H9 (cell line): ENCODE data around the gene PDPR. TPM values are rescaled to one million over a fixed set of nuclear protein-coding genes. Genes with fewer than 3 reads are reported as not detected.

Experiments
- DNase-seq: peaks from one replicate; pipeline ENCODE4 v3.0.0-alpha.2; 2017
- H2AFZ ChIP-seq: one replicate; pipeline ENCODE4 v1.6.1; 2013; ENCODE audit warnings: mild to moderate bottlenecking, low read length, control low read depth, moderate library complexity
- H2AK5ac ChIP-seq: 2 replicates; pipeline ENCODE4 v1.6.1; 2013; ENCODE audit warnings: low read length, control low read depth, mixed read lengths; ENCODE audit not compliant: insufficient read length
- H2BK120ac ChIP-seq: one replicate; pipeline ENCODE4 v1.6.1; 2013; ENCODE audit warnings: low read depth, mild to moderate bottlenecking, low read length, control low read depth, inconsistent platforms; ENCODE audit not compliant: poor library complexity, severe bottlenecking
- H2BK12ac ChIP-seq: 2 replicates; pipeline ENCODE4 v1.6.1; 2013; ENCODE audit warnings: low read length, control low read depth, mixed read lengths, low read depth; ENCODE audit not compliant: insufficient read length
- H2BK15ac ChIP-seq: 2 replicates; pipeline ENCODE4 v1.6.1; 2013; ENCODE audit warnings: low read depth, low read length, control low read depth
- H2BK20ac ChIP-seq: one replicate; pipeline ENCODE4 v1.6.1; 2013; ENCODE audit warnings: low read depth, mild to moderate bottlenecking, low read length, control low read depth, inconsistent platforms; ENCODE audit not compliant: poor library complexity, severe bottlenecking
- H2BK5ac ChIP-seq: 2 replicates; pipeline ENCODE4 v1.6.1; 2013; ENCODE audit warnings: low read length, control low read depth, mixed read lengths; ENCODE audit not compliant: insufficient read length
- H3K14ac ChIP-seq: 2 replicates; pipeline ENCODE4 v1.6.1; 2013; ENCODE audit warnings: low read length, control low read depth; ENCODE audit not compliant: insufficient read depth
- H3K18ac ChIP-seq: 2 replicates; pipeline ENCODE4 v1.6.1; 2013; ENCODE audit warnings: low read depth, mild to moderate bottlenecking, mixed read lengths, low read length, control low read depth; ENCODE audit not compliant: insufficient read length
- H3K23ac ChIP-seq: 2 replicates; pipeline ENCODE4 v1.6.1; 2013; ENCODE audit warnings: low read length, control low read depth, mixed read lengths, low read depth; ENCODE audit not compliant: insufficient read length
- H3K23me2 ChIP-seq: 2 replicates; pipeline ENCODE4 v1.6.1; 2013; ENCODE audit warnings: low read depth, mild to moderate bottlenecking, mixed read lengths, low read length, control low read depth; ENCODE audit not compliant: insufficient read length, poor library complexity, severe bottlenecking
- H3K27ac ChIP-seq: 2 replicates; pipeline ENCODE4 v1.5.1; 2013; ENCODE audit warnings: low read length, control low read depth, mixed read lengths, low read depth; ENCODE audit not compliant: insufficient read length
- H3K27me3 ChIP-seq: 2 replicates; pipeline ENCODE4 v1.6.1; 2013; ENCODE audit warnings: low read length, control low read depth, inconsistent platforms; ENCODE audit not compliant: insufficient read depth
- H3K4ac ChIP-seq: 2 replicates; pipeline ENCODE4 v1.6.1; 2013; ENCODE audit warnings: low read depth, mild to moderate bottlenecking, control low read depth, inconsistent platforms, low read length, moderate library complexity
- H3K4me1 ChIP-seq: 2 replicates; pipeline ENCODE4 v1.6.1; 2013; ENCODE audit warnings: low read length, control low read depth, inconsistent platforms; ENCODE audit not compliant: insufficient read depth
- H3K4me2 ChIP-seq: 2 replicates; pipeline ENCODE4 v1.6.1; 2013; ENCODE audit warnings: low read length, control low read depth, mixed read lengths; ENCODE audit not compliant: insufficient read length, insufficient read depth
- H3K56ac ChIP-seq: 2 replicates; pipeline ENCODE4 v1.6.1; 2013; ENCODE audit warnings: low read depth, mild to moderate bottlenecking, mixed read lengths, low read length, control low read depth; ENCODE audit not compliant: insufficient read length
- H3K79me1 ChIP-seq: 2 replicates; pipeline ENCODE4 v1.6.1; 2013; ENCODE audit warnings: low read depth, mild to moderate bottlenecking, moderate library complexity, low read length, control low read depth, inconsistent platforms; ENCODE audit not compliant: insufficient read depth, poor library complexity, severe bottlenecking
- H3K79me2 ChIP-seq: 2 replicates; pipeline ENCODE4 v1.6.1; 2013; ENCODE audit warnings: low read length, control low read depth, inconsistent platforms; ENCODE audit not compliant: insufficient read depth
- H3K9ac ChIP-seq: 2 replicates; pipeline ENCODE4 v1.6.1; 2013; ENCODE audit warnings: low read length, control low read depth, mixed read lengths; ENCODE audit not compliant: insufficient read length; ENCODE audit errors: extremely low read depth
- H3K9me3 ChIP-seq: one replicate; pipeline ENCODE4 v1.6.1; 2013; ENCODE audit warnings: low read depth, low read length, inconsistent platforms; ENCODE audit not compliant: control insufficient read depth
- H3T11ph ChIP-seq: one replicate; pipeline ENCODE4 v1.6.1; 2013; ENCODE audit warnings: mild to moderate bottlenecking, low read length, control low read depth, inconsistent platforms
- H4K20me1 ChIP-seq: one replicate; pipeline ENCODE4 v1.6.1; 2013; ENCODE audit not compliant: control insufficient read depth, insufficient read length, insufficient read depth
- H4K5ac ChIP-seq: 2 replicates; pipeline ENCODE4 v1.6.1; 2013; ENCODE audit warnings: low read depth, mild to moderate bottlenecking, mixed read lengths, low read length, control low read depth; ENCODE audit not compliant: insufficient read length
- H4K8ac ChIP-seq: replicated peaks from 2 replicates; pipeline ENCODE4 v1.6.1; 2013; ENCODE audit warnings: low read length, control low read depth, mixed read lengths, low read depth; ENCODE audit not compliant: insufficient read length
- H4K91ac ChIP-seq: 2 replicates; pipeline ENCODE4 v1.6.1; 2013; ENCODE audit warnings: low read depth, mild to moderate bottlenecking, moderate library complexity, mixed read lengths, low read length, control low read depth; ENCODE audit not compliant: insufficient read length
- H3K27ac Mint-ChIP-seq, 3 experiments: 2 replicates in 2 of 3; 3 replicates in 1 of 3; pipeline ENCODE4 v1.8.0; 2020 to 2021; ENCODE audit warnings: mixed read lengths in 3 of 3, mild to moderate bottlenecking in 1 of 3, moderate library complexity in 1 of 3
- H3K27me3 Mint-ChIP-seq: 2 replicates; pipeline ENCODE4 v1.8.0; 2021; ENCODE audit warnings: low read depth, mild to moderate bottlenecking, moderate library complexity, mixed read lengths
- H3K36me3 Mint-ChIP-seq, 3 experiments: 2 replicates in 2 of 3; 3 replicates in 1 of 3; pipeline ENCODE4 v1.8.0; 2020 to 2021; ENCODE audit warnings: low read depth in 3 of 3, mixed read lengths in 3 of 3; ENCODE audit not compliant: insufficient read depth in 1 of 3
- H3K4me1 Mint-ChIP-seq, 2 experiments: 2 replicates each; pipeline ENCODE4 v1.8.0; 2020; ENCODE audit warnings: mixed read lengths in 2 of 2
- H3K4me3 Mint-ChIP-seq, 2 experiments: 2 replicates in 1 of 2; 3 replicates in 1 of 2; pipeline ENCODE4 v1.8.0; 2020 to 2021; ENCODE audit warnings: mild to moderate bottlenecking in 2 of 2, mixed read lengths in 2 of 2, moderate library complexity in 1 of 2
- H3K9me3 Mint-ChIP-seq, 2 experiments: 2 replicates in 1 of 2; 3 replicates in 1 of 2; pipeline ENCODE4 v1.8.0; 2020; ENCODE audit warnings: mild to moderate bottlenecking in 2 of 2, mixed read lengths in 2 of 2, moderate library complexity in 1 of 2
- CTCF ChIP-seq: fragments of 200-600 bp; sonication (generic); conservative IDR thresholded peaks from 3 replicates; pipeline ENCODE4 v1.8.0; 2021; ENCODE audit warnings: antibody characterized with exemption, mild to moderate bottlenecking
- WGBS: extraction: QIAGEN DNeasy Blood & Tissue Kit; methylation state at CpG from one replicate; pipeline ENCODE4 v1.1.7; 2013; ENCODE audit warnings: missing lambda C conversion rate, low lambda C conversion rate, mixed read lengths; ENCODE audit not compliant: insufficient read length; ENCODE audit errors: extremely low coverage; 5-methylcytosine and 5-hydroxymethylcytosine counted together
- total RNA-seq: library from RNA; stranded (reverse); gene quantifications from 2 replicates; pipeline ENCODE4 v1.2.1, GENCODE V29; 2021

PDPR gene
- total RNA-seq, 1 experiment from 2014 or later = 37.2 TPM

GRCh38 chr16:70156207-70156978, 42.3 kb downstream of the PDPR start:
- H3K4ac ChIP-seq = no peak overlapping the region

More at GRCh38 chr16:70156207-70156978, 42.3 kb downstream of the PDPR start:
- no CpG with 5 or more reads among the region's 29 CpGs for WGBS
- Histone ChIP-seq H4K20me1 (no peaks in the 10 kb centered on the region), H3K79me2 (no peaks in the 10 kb centered on the region), H4K91ac (no peak overlapping the region), H3K18ac (no peak overlapping the region), H3K23ac (no peak overlapping the region), H3T11ph (no peak overlapping the region), H2BK12ac (no peak overlapping the region), H3K4me1 (no peaks in the 10 kb centered on the region), H3K4me2 (no peak overlapping the region), H3K56ac (no peak overlapping the region), H2AFZ (no peak overlapping the region), H2AK5ac (no peak overlapping the region), H3K9ac (no peak overlapping the region), H3K23me2 (peaks cover 2% of the 10 kb centered on the region), H3K79me1 (no peaks in the 10 kb centered on the region), H3K9me3 (no peaks in the 10 kb centered on the region), H3K27ac (no peak overlapping the region), H3K14ac (no peak overlapping the region), H3K27me3 (no peaks in the 10 kb centered on the region), H2BK15ac (no peak overlapping the region), H4K8ac (no peak overlapping the region), H2BK20ac (no peak overlapping the region), H2BK5ac (no peak overlapping the region), H2BK120ac (no peak overlapping the region), H4K5ac (no peak overlapping the region)
- no peak for TF ChIP-seq CTCF
- no peak for DNase-seq
- Mint-ChIP-seq H3K27ac (peak overlapping the region; percentile 27 to 78 (median 47); a peak in 4 of 7 replicates), H3K9me3 (no peaks in the 10 kb centered on the region), H3K36me3 (peaks cover 36 to 41% (median 37%) of the 10 kb centered on the region in 3 experiments; a peak in 6 of 7 replicates), H3K4me3 (no peak overlapping the region), H3K4me1 (no peaks in the 10 kb centered on the region), H3K27me3 (no peaks in the 10 kb centered on the region)
